ENCODE results near the gene CD28.
"Not testable (repeated sequence)": the region's sequence is repeated elsewhere in the genome, so short reads cannot be mapped to it uniquely, and the experiment has no call there.

CD28 gene

DNA sequence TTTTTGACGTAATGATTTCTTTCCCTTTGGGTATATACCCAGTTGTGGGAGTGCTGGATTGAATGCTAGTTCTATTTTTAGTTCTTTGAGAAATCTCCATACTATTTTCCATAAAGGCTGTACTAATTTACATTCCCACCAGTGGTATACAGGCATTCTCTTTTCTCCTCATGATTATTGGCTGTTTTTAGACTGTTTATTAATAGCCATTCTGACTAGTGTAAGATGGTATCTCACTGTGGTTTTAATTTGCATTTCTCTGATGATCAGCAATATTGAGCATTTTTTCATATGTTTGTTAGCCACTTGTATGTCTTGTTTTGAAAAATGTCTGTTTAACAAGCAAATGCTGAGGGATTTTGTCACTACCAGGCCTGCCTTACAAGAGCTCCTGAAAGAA, 9.2 kb upstream of the CD28 start:
- no peak overlapping the region for H3K4me3 ChIP-seq (ENCODE audit: low read depth, low read length)
- TF ChIP-seq, protein P1, sequence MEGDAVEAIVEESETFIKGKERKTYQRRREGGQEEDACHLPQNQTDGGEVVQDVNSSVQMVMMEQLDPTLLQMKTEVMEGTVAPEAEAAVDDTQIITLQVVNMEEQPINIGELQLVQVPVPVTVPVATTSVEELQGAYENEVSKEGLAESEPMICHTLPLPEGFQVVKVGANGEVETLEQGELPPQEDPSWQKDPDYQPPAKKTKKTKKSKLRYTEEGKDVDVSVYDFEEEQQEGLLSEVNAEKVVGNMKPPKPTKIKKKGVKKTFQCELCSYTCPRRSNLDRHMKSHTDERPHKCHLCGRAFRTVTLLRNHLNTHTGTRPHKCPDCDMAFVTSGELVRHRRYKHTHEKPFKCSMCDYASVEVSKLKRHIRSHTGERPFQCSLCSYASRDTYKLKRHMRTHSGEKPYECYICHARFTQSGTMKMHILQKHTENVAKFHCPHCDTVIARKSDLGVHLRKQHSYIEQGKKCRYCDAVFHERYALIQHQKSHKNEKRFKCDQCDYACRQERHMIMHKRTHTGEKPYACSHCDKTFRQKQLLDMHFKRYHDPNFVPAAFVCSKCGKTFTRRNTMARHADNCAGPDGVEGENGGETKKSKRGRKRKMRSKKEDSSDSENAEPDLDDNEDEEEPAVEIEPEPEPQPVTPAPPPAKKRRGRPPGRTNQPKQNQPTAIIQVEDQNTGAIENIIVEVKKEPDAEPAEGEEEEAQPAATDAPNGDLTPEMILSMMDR (IDR thresholded peaks at IDR 0.05; ENCODE audit: low read depth, low read length), result no peak
- in situ Hi-C loops (cut with HindIII; ENCODE audit: low sequenced_read_pairs), result no loop called here
- DNase-seq (ENCODE audit: low read depth, low spot score), result no peak

DNA sequence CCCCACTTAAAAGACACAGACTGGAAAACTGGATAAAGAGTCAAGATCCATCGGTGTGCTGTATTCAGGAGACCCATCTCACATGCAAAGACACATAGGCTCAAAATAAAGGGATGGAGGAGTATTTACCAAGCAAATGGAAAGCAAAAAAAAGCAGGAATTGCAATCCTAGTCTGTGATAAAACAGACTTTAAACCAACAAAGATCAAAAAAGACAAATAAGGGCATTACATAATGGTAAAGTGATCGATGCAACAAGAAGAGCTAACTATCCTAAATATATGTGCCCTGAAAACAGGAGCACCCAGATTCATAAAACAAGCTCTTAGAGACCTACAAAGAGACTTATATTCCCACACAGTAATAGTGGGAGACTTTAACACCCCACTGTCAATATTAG, 8.7 kb upstream of the CD28 start:
- DNase-seq (ENCODE audit: low read depth, low spot score); in situ Hi-C loops (cut with HindIII; ENCODE audit: low sequenced_read_pairs); H3K4me3 ChIP-seq (ENCODE audit: low read depth, low read length): not testable (repeated sequence)

DNA sequence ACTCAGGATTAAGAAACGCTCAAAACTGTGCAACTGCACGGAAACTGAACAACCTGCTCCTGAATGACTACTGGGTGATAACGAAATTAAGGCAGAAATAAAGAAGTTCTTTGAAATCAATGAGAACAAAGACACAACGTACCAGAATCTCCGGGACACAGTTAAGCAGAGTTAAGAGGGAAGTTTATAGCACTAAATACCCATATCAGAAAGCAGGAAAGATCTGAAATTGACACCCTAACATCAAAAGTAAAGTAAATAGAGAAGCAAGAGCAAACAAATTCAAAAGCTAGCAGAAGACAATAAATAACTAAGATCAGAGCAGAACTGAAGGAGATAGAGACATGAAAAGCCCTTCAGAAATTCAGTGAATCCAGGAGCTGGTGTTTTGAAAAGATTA, 8.0 kb upstream of the CD28 start:
- in situ Hi-C loops (cut with HindIII; ENCODE audit: low sequenced_read_pairs); DNase-seq (ENCODE audit: low read depth, low spot score); H3K4me3 ChIP-seq (ENCODE audit: low read depth, low read length): not testable (repeated sequence)

DNA sequence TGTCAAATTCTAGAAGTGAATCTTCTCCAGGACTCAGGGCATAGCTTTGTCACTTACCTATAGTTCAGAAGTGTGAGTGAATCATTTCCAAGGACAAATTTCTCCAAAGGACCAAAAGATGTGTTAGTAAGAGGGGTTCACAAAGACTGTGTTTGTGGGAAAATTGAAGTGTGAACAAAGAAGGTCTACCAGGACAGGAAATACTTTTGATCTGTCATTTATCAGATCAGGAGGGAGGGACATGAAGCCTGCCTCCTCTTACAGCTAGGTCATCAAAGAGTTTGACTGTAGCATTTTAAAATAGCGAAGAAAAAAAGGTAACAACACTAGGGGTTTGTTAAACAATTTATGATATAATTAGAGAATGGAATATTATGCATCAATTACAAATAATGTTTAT, 2.0 kb upstream of the CD28 start:
- in situ Hi-C loops (cut with HindIII; ENCODE audit: low sequenced_read_pairs), result no loop called here
- H3K4me3 ChIP-seq (ENCODE audit: low read depth, low read length), result no peak overlapping the region
- no peak for DNase-seq (ENCODE audit: low read depth, low spot score)
- TF ChIP-seq, protein P1 (IDR thresholded peaks at IDR 0.05; ENCODE audit: low read depth, low read length), result no peak

DNA sequence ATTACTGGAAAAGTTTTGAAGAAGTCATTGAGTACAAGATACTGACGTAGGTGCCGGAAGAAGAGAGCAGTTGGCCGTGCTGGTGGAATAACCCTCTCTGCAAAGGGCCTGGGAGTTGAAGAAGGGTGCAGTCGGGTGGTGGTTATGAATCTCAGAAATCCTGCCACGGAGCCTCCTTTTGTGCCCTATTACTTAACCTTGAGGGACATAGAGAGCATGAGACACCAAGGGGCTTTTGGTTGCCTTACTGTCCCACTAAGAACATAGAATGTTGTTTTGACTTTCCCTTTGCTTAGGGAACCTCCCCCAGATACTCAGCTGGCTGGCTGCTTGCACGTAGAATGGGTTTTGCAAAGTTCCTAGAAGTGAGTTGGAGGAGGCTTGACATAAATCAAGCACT, 1.3 kb upstream of the CD28 start:
- DNase-seq (ENCODE audit: low read depth, low spot score), result no peak
- no peak overlapping the region for H3K4me3 ChIP-seq (ENCODE audit: low read depth, low read length)
- TF ChIP-seq, protein P1 (IDR thresholded peaks at IDR 0.05; ENCODE audit: low read depth, low read length), result no peak
- in situ Hi-C loops (cut with HindIII; ENCODE audit: low sequenced_read_pairs), result no loop called here

DNA sequence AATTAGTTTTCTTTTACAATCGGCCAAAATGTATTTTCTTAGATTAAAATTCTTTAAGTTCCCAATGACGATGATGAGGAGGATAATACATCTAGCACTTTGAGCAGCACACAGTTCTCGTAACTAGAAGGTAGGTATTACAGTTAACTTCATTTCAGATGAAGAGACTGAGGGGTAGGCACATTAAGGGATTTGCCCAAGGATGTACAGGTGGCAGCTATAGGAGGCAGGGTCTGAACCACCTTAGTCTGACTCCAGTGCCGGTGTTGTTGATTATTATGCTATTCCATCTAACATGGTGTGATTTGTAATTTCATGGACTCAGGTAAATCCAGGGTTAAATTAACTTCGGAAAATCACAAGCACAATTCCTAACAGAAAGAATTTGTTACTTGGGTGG, 1.1 kb downstream of the CD28 start:
- no peak for DNase-seq (ENCODE audit: low read depth, low spot score)
- TF ChIP-seq, protein P1 (IDR thresholded peaks at IDR 0.05; ENCODE audit: low read depth, low read length), result no peak
- no peak overlapping the region for H3K4me3 ChIP-seq (ENCODE audit: low read depth, low read length)
- in situ Hi-C loops (cut with HindIII; ENCODE audit: low sequenced_read_pairs), result no loop called here

DNA sequence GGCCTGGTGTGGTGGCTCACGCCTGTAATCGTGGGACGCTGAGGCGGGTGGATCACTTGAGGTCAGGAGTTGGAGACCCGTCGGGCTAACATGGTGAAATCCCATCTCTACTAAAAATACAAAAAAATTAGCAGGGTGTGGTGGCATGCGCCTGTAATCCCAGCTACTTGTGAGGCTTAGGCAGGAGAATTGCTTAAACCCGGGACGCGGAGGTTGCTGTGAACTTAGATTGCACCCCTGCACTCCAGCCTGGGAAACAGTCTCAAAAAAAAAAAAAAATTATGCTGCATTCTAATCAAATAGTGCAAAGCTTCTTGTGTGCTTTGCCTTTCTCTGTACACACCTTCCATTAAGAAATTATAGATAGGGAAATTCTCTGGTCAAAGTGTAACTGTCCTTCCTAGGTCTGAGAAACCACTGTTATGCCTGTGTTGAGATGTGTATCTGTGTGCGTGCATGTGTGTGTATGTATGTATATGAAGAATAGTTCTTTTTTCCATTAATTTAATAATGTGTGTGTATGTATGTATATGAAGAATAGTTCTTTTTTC, 2.5 kb downstream of the CD28 start:
- in situ Hi-C loops (cut with HindIII; ENCODE audit: low sequenced_read_pairs), result no loop called here
- TF ChIP-seq, protein P1 (IDR thresholded peaks at IDR 0.05; ENCODE audit: low read depth, low read length), result no peak
- no peak for DNase-seq (ENCODE audit: low read depth, low spot score)
- H3K4me3 ChIP-seq (ENCODE audit: low read depth, low read length), result no peak overlapping the region

DNA sequence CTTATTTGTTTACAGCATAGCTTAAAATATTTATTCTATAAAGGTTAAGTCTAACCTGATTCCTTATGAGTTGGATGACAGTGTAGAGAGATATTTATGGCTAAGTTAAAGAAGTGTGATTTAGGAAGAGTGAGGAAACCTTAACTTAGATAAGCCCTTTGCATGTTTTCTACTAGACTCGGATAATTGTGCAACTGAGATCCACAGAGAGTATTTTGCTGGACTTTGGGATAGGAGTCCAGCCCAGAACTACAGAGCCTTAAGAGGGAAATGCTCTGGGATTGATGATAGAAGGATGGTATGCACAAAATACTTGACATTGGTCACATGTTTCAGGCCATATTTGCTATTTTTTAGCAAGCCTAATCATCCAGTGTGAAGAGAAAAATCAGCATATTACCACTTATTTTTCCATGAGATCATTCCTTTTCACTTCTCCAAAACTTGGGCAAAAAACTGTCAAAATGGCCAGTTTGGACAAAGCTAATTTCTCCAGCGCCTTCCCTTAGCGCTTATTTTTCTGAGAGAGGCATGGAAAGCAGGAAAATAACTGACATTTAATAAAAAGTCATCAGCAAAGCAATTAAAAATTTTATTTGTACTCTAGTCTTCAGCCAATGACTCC, 3.1 kb downstream of the CD28 start:
- DNase-seq (ENCODE audit: low read depth, low spot score), result no peak
- no peak overlapping the region for H3K4me3 ChIP-seq (ENCODE audit: low read depth, low read length)
- TF ChIP-seq, protein P1 (IDR thresholded peaks at IDR 0.05; ENCODE audit: low read depth, low read length), result no peak
- in situ Hi-C loops (cut with HindIII; ENCODE audit: low sequenced_read_pairs), result no loop called here
